Pulmonary artery endothelial cell (primary cell): ENCODE results near the gene SLFN13. TPM values are rescaled to one million over a fixed set of nuclear protein-coding genes. Genes with fewer than 3 reads are reported as not detected.
"Not testable (repeated sequence)": the region's sequence is repeated elsewhere in the genome, so short reads cannot be mapped to it uniquely, and the experiment has no call there.

Source experiments
- DNase-seq: peaks from one replicate; pipeline ENCODE4 v3.0.0-alpha.2; 2011; ENCODE audit warnings: low read depth, low spot score
- total RNA-seq: library from RNA; depleted of rRNA; stranded (reverse); fragments of >200 nt; gene quantifications from 2 replicates; pipeline ENCODE4 v1.2.3, GENCODE V29; 2014

SLFN13 gene
- total RNA-seq, 1 donor from 2014 or later, result 2.6 TPM

DNA sequence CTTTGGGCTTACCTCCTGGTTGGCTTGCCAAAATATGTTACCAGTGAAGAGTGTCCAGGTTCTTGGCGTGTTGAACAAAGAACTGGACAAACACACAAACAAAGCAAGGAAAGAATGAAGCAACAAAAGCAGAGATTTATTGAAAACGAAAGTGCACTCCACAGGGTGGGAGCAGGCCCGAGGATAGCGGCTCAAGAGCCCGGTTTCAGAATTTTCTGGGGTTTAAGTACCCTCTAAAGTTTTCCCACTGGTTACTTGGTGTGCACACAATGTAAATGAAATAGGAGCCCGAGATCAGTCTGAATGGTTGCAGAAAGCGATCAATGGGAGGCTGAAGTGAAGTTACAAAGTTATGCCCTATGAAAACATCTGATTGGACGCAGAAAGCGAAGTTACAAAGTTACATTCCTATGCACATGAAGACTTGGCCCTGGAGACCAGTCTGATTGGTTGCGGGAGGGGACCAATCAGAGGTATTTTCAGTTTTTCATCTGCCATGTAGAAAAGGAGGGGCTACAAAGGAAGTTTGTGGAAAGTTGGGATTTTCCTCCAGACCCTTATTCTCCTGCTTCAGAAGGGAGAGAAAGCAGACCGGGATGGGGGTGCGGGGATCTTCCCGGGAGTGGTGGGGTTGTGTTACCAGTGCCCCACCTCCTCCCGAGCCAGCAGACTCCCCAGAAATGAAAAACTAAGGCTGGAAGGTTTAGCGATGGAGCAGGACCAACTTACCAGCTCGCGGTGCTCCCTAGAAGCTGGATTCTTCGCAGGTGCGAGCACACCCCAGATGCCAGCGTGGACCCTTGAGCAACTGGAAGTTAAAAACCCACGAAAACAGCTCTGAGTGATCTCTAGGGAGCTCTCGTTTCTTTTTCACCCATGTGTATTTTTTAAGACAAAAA is 16.1 kb downstream of the SLFN13 start, which contains the start of gene SLFN12:
Gene SLFN12 (minus strand): TSS at position 325 of the 899 bp plus-strand sequence. CDS start 9,472 bp downstream, outside the sequence.
- DNase-seq, result peak; percentile 89

DNA sequence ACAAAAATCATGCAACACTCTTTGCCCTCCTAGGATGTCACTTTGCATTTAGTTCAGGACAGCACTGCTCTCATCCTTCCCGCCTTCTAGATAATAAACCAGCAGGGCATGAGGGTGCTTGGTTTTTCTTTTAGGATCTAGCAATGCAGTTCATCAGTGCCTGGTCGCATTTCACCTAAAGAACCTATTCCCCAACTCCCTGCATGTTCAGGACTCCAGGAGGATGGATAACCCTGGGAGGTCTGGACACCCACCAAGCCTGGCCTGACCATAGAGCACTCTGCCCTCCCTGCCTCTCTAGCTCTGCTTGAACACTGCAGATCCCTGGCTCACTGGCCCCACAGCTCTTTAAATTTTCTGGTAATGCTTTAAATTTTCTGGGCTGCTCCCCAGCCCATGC is 18.9 kb downstream of the SLFN13 start:
- DNase-seq, result no peak

- DNase-seq, result no peak
Observed at GRCh38 chr17:35428229-35428628, 20.3 kb downstream of the SLFN13 start.

DNA sequence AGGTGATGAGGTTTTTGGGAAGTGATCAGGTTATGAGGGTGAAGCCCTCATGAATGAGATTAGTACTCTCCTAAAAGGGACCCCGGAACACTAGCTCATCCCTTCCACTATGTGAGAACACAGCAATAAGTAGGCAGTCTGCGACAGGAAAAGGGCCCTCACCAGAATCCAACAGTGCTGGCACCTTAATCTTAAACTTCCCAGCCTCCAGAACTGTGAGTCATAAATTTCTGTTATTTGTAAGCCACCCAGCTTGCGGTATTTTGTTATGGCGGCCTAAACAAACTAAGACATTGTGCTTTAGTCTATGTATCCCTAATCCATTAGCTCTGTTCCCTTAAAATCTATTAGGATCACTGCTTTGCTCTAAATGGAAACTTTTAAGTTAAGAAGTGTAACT is 24.8 kb downstream of the SLFN13 start:
- no peak for DNase-seq

GRCh38 chr17:35421069-35421468 is 27.5 kb downstream of the SLFN13 start:
- DNase-seq, result not testable (repeated sequence)

- no peak for DNase-seq
Observed at GRCh38 chr17:35416659-35417058, 31.9 kb downstream of the SLFN13 start.

DNA sequence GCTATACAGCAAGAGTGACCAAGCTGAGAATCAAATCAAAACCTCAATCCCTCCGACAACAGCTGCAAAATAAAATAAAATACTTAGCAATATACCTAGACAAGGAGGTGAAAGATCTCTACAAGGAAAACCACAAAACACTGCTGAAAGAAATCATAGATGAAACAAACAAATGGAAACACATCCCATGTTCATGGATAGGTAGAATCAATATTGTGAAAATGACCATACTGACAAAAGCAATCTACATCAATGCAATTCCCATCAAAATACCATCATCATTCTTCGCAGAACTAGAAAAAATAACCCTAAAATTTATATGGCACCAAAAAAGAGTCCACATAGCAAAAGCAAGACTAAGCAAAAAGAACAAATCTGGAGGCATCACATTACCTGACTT is 33.9 kb downstream of the SLFN13 start:
- not testable (repeated sequence) for DNase-seq

GRCh38 chr17:35414247-35414646 is 34.3 kb downstream of the SLFN13 start:
- DNase-seq, result no peak

DNA sequence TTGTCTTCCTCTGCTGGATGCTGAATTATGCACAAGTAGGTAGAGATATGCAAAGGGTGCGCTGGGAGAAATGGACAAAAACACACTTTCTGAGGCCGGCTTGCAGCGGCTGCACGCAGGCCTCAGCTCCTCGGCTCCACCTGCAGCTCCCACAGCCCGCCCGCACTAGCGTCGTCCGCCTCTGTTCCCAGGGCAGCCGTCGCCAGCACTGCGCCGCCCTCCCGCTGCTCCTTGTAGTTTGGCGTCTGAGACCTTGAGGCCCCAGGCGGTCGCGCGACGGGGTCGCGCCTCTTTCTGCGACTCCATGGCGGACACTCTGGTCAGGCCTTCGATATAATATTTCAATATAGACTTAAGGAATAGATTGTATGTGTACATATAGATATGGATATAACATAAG is 41.0 kb downstream of the SLFN13 start:
- no peak for DNase-seq

- no peak for DNase-seq
Observed at GRCh38 chr17:35406568-35406967, 42.0 kb downstream of the SLFN13 start.

DNA sequence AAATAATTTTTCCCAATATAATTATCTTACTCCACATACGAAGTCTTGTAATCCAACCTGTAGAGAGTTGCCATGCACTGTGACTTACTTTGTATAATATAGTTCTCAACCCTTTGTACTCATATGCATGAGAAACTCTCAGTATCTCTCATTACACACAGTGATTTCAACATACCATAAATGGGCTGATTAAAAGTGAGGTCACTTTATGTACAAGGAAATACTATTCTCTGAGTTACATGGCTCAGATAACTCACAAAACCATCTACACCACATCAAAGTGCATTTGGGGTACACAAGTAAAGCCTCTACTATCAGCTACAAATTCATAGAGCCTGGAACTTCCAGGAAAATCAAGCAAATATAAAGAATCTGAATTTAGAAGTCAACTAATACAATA is 44.2 kb downstream of the SLFN13 start:
- DNase-seq, result no peak

- not testable (repeated sequence) for DNase-seq
Observed at GRCh38 chr17:35393783-35394182, 54.8 kb downstream of the SLFN13 start.

DNA sequence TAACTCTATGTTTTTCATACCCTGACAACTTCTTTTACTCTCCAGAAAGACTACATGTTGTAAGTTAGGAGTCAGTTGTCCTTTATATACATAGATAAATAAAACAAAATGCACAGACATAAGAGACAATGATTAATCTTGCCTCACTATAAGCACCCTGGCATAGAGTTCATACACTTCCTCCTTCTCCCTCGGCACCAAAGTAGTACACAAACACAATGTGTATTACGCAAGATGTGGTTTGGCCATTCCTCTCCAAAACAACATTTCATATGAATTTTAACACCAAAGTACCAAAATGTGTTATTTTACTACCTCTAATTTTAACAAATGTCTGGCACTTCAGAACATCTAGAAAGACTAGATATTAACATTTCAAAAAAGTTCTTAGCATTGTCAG is 57.9 kb downstream of the SLFN13 start:
- no peak for DNase-seq

DNA sequence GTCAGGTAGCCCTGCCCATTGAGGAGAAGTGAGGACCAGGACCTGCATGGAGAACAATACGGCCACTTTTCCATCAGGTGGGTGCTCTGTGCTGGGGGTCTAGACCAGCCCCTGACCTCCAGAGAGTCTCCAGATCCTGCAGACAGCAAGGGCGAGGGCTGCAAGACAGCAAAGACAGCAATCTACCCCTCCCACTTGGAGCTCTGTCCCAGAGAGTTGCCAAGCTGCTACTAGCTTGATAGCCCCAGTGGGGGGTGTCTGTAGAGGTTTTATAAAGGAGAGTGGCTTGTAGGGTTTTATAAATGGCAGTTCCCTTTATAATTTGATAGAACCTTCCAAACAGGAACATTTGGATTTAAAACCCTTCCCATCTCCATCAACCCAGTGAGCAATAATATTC is 58.4 kb downstream of the SLFN13 start:
- DNase-seq, result no peak

DNA sequence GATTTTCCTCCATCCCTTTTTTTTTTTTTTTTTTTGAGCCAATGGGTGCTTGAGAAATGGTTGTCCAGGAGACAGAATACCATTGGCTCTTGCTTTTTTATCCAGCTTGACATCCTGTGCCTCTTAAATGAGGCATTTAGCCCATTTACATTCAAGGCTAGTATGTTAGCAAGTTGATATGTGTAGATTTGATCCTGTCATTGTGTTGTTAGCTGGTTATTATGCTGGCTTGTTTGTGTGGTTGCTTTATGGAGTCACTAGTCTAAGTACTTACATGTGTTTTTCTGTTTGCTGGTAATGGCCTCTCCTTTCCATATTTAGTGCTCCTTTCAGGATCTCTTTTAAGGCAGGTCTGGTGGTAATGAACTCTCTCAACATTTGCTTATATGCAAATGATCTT is 61.1 kb downstream of the SLFN13 start:
- no peak for DNase-seq

Other genes starting within 250 kb of the SLFN13 start
- gene SLFN5, start 205.7 kb downstream of the SLFN13 start, total RNA-seq, result 33.0 and 40.6 TPM in 2 replicates
- gene SLFN11, start 75.1 kb downstream of the SLFN13 start, total RNA-seq, result 98.6 and 225 TPM in 2 replicates
- 30.6 and 50.1 TPM in 2 replicates for gene SLFN12, start 16.3 kb downstream of the SLFN13 start, total RNA-seq
- gene SLFN12L, start 88.9 kb upstream of the SLFN13 start, total RNA-seq, result 0.04 and 0.07 TPM in 2 replicates
- not detected in 2 replicates for gene SLFN14, start 112.1 kb upstream of the SLFN13 start, total RNA-seq
- 2.4 and 3.1 TPM in 2 replicates for gene PEX12, start 129.8 kb upstream of the SLFN13 start, total RNA-seq
- 102 TPM in 2 replicates for gene AP2B1, start 138.6 kb upstream of the SLFN13 start, total RNA-seq